ENCODE results near the gene KDM8. TPM values are rescaled to one million over a fixed set of nuclear protein-coding genes. Genes with fewer than 3 reads are reported as not detected.
A peak's percentile ranks its signal among the peaks of the same experiment; 100 is the strongest.

Gene KDM8
- total and polyA plus RNA-seq, 3 donors from 2014 or later: 5.7 to 14.7 (median 8.3) TPM

GRCh38 chr16:27239906-27240655 lies 36.8 kb downstream of the KDM8 start:
- Histone ChIP-seq H3K4me1 (peaks cover 37% of the 10 kb centered on the region), H3K4me3 (no peak overlapping the region), H3K27ac (no peak overlapping the region), H3K9me3 (no peaks in the 10 kb centered on the region), H3K27me3 (no peaks in the 10 kb centered on the region), H3K36me3 (ENCODE audit: low read depth, missing control alignments) (no peaks in the 10 kb centered on the region)
- WGBS, 2 donors: 93 to 96% methylated on average over 9 of the region's 9 CpGs
- TF ChIP-seq POLR2A (IDR thresholded peaks at IDR 0.05): no peak
- TF ChIP-seq, protein P1, sequence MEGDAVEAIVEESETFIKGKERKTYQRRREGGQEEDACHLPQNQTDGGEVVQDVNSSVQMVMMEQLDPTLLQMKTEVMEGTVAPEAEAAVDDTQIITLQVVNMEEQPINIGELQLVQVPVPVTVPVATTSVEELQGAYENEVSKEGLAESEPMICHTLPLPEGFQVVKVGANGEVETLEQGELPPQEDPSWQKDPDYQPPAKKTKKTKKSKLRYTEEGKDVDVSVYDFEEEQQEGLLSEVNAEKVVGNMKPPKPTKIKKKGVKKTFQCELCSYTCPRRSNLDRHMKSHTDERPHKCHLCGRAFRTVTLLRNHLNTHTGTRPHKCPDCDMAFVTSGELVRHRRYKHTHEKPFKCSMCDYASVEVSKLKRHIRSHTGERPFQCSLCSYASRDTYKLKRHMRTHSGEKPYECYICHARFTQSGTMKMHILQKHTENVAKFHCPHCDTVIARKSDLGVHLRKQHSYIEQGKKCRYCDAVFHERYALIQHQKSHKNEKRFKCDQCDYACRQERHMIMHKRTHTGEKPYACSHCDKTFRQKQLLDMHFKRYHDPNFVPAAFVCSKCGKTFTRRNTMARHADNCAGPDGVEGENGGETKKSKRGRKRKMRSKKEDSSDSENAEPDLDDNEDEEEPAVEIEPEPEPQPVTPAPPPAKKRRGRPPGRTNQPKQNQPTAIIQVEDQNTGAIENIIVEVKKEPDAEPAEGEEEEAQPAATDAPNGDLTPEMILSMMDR (IDR thresholded peaks at IDR 0.05): no peak
- intact Hi-C loops (cut with DNase I; ENCODE audit: low total_unique reads): loop anchor here (5.0 kb wide), 1 partner anchor 127 kb away; no protein-coding TSS in a partner anchor
- DNase-seq: no peak

- intact Hi-C loops (cut with DNase I; ENCODE audit: low total_unique reads): no loop called here
- whole genome bisulfite sequencing, 2 donors: 57 to 80% methylated on average over 6 of the region's 6 CpGs
- Histone ChIP-seq H3K4me1 (peaks cover 33% of the 10 kb centered on the region), H3K36me3 (ENCODE audit: low read depth, missing control alignments) (no peaks in the 10 kb centered on the region), H3K27ac (peak overlapping the region in 1 of 2 donors; percentile 6), H3K9me3 (no peaks in the 10 kb centered on the region), H3K27me3 (no peaks in the 10 kb centered on the region), H3K4me3 (no peak overlapping the region)
- peak; percentile 15 for DNase-seq
- no peak for TF ChIP-seq POLR2A (IDR thresholded peaks at IDR 0.05)
- TF ChIP-seq, protein P1 (IDR thresholded peaks at IDR 0.05): no peak
Measured at GRCh38 chr16:27240948-27241531, 37.7 kb downstream of the KDM8 start.

DNA sequence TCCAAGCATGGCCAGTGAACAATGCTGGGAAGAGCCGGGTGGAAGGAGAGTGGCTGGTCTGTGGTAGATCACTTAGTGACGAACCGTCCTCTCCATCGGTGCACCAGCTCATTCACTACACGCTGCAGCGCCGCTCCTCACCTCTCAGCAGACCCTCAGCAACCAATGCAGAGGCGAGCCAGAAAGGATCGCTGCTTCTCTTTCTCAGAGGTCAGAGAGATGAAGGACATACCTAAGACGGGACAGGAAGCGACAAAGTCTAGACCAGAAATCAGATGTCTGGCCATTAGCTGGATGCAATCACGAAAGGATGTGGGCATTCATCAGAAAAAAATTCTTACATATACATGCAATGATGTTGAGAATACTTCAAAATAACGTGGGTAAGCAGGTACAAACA lies 38.3 kb downstream of the KDM8 start:
- Histone ChIP-seq H3K9me3 (no peaks in the 10 kb centered on the region), H3K4me3 (no peak overlapping the region), H3K27me3 (no peaks in the 10 kb centered on the region), H3K36me3 (ENCODE audit: low read depth, missing control alignments) (no peaks in the 10 kb centered on the region), H3K4me1 (peaks cover 33% of the 10 kb centered on the region), H3K27ac (peak overlapping the region in 1 of 2 donors; percentile 51)
- intact Hi-C loops (cut with DNase I; ENCODE audit: low total_unique reads): no loop called here
- 79 to 82% methylated on average over 13 of the region's 13 CpGs for WGBS, 2 donors
- peak; percentile 11 for DNase-seq
- no peak for TF ChIP-seq POLR2A (IDR thresholded peaks at IDR 0.05)
- TF ChIP-seq, protein P1 (IDR thresholded peaks at IDR 0.05): no peak

- no peaks in the 10 kb centered on the region for H3K36me3 ChIP-seq (ENCODE audit: low read depth, missing control alignments)
- H3K9me3 ChIP-seq: no peaks in the 10 kb centered on the region
- H3K4me1 ChIP-seq: peaks cover 33% of the 10 kb centered on the region
- intact Hi-C loops (cut with DNase I; ENCODE audit: low total_unique reads): no loop called here
- no peaks in the 10 kb centered on the region for H3K27me3 ChIP-seq
- TF ChIP-seq, protein P1 (IDR thresholded peaks at IDR 0.05): no peak
- TF ChIP-seq POLR2A (IDR thresholded peaks at IDR 0.05): no peak
- H3K27ac ChIP-seq: peak overlapping the region in 1 of 2 donors; percentile 51
- H3K4me3 ChIP-seq: no peak overlapping the region
- 83 to 88% methylated on average over 2 of the region's 2 CpGs for WGBS, 2 donors
- DNase-seq: no peak
Measured at GRCh38 chr16:27242398-27242797, 39.1 kb downstream of the KDM8 start.
